Lower leg skin (tissue), 4 donors: Measurements from ENCODE around the gene CLCN1. TPM values are rescaled to one million over a fixed set of nuclear protein-coding genes. Genes with fewer than 3 reads are reported as not detected.

ENCODE experiments used
- DNase-seq, 2 donors: peaks; one replicate each; pipeline ENCODE4 v3.0.0-alpha.2; 2019; ENCODE audit warnings: low spot score in 2 of 2
- H3K4me3 ChIP-seq: fragments of 200-600 bp; sonication (generic); 2 replicates; pipeline ENCODE4 v1.5.1; 2017; ENCODE audit warnings: mild to moderate bottlenecking, low read depth; ENCODE audit not compliant: poor library complexity, severe bottlenecking
- POLR2A ChIP-seq, 2 donors: fragments of 450-650 bp; IDR thresholded peaks; one replicate each; pipeline ENCODE4 v1.6.1; 2016 to 2017; ENCODE audit warnings: antibody characterized with exemption in 2 of 2, mild to moderate bottlenecking in 1 of 2, moderate library complexity in 1 of 2
- WGBS, 2 donors: methylation state at CpG; one replicate each; pipeline ENCODE4 v1.1.5; 2018; 5-methylcytosine and 5-hydroxymethylcytosine counted together
- intact Hi-C: fragments of 100-400 bp; cut with DNase I; formaldehyde crosslinking; loops from one replicate; pipeline ENCODE4 v1.15.0; 2023; ENCODE audit warnings: low total_unique reads
- total RNA-seq, 4 donors: library from RNA; depleted of rRNA; stranded (reverse); fragments of >200 nt; gene quantifications; one replicate each; pipeline ENCODE4 v1.1.0, GENCODE V29; 2016
- TF ChIP-seq, protein P1 (sequence below), 3 donors: fragments of 450-650 bp; IDR thresholded peaks; one replicate each; pipeline ENCODE4 v1.5.1; 2016; ENCODE audit warnings: antibody characterized with exemption in 3 of 3, mild to moderate bottlenecking in 3 of 3, moderate library complexity in 2 of 3

CLCN1 gene
- total RNA-seq, 4 donors from 2014 or later = not detected

DNA sequence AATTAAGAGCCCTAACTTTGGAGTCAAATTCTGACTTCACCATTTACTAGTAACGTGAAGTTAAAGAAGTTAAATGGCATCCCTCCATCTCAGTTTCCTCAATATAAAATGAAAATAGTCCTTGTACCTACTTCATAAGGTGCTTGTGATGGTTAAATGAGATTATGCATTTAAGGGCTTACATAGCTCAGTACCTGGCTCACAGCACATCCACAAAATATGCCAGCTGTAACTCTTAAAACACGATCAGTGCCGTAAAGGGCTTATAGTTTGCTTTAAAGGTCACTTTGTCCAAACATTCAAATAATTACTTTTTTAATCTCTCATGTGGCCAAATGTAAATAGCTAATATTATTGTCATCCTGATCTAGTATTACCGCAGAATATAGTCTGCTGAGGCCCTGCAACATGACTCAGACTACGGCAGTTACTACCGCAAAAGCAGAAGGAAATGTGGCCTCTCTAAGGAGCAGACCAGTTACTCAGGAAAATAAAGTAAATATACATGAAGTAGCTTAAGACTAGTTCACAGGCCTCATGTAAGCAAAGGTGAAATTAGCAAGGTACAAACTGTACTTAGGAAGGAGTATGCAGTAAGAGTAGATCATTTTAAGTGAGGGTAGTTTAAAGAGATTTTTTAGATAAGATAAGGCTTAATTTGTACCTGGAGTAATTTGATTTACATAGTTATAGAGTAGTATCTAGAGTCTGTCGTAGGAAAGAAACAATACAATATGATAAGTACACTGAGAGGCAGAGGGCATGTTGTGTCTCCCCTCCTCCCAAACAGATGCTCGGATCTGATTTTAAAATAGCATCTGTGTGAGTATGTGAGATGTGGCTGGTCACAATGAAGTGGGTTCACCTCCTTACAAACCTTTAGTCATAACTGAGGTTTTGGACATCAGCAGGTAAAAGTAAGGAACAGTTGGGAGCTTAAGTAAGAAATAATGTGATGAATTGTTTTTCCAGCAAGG is 14.7 kb upstream of the CLCN1 start:
- no peak for DNase-seq
- intact Hi-C loops = loop anchor here (5.0 kb wide), 1 partner anchor 64 kb away; no protein-coding TSS in a partner anchor
- WGBS, 2 donors = 84 to 90% methylated on average over 8 of the region's 8 CpGs
- H3K4me3 ChIP-seq = no peak overlapping the region
- no peak for TF ChIP-seq POLR2A (IDR thresholded peaks at IDR 0.05)
- TF ChIP-seq, protein P1, sequence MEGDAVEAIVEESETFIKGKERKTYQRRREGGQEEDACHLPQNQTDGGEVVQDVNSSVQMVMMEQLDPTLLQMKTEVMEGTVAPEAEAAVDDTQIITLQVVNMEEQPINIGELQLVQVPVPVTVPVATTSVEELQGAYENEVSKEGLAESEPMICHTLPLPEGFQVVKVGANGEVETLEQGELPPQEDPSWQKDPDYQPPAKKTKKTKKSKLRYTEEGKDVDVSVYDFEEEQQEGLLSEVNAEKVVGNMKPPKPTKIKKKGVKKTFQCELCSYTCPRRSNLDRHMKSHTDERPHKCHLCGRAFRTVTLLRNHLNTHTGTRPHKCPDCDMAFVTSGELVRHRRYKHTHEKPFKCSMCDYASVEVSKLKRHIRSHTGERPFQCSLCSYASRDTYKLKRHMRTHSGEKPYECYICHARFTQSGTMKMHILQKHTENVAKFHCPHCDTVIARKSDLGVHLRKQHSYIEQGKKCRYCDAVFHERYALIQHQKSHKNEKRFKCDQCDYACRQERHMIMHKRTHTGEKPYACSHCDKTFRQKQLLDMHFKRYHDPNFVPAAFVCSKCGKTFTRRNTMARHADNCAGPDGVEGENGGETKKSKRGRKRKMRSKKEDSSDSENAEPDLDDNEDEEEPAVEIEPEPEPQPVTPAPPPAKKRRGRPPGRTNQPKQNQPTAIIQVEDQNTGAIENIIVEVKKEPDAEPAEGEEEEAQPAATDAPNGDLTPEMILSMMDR (IDR thresholded peaks at IDR 0.05) = no peak

DNA sequence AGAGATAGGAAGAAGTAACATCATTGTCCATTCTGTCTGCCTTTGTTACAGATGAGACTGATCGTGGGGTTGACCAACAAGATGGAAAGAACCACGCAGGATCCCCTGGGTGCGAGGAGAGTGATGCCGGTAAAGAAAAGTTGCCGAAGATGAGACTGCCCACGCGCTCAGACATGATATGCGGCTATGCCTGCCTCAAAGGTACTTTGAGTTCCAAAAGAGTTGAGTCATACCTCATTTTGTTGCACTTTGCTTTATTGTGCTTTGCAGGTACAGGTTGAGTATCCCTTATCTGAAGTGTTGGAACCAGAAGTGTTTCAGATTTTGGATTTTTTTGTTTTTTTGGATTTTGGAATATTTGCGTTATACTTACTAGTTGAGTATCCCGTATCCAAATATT is 12.2 kb upstream of the CLCN1 start:
- TF ChIP-seq, protein P1 (IDR thresholded peaks at IDR 0.05) = no peak
- no peak for TF ChIP-seq POLR2A (IDR thresholded peaks at IDR 0.05)
- 77 to 92% methylated on average over 10 of the region's 10 CpGs for WGBS, 2 donors
- H3K4me3 ChIP-seq = no peak overlapping the region
- intact Hi-C loops = loop anchor here (5.0 kb wide), 1 partner anchor 66 kb away; no protein-coding TSS in a partner anchor
- DNase-seq = no peak

DNA sequence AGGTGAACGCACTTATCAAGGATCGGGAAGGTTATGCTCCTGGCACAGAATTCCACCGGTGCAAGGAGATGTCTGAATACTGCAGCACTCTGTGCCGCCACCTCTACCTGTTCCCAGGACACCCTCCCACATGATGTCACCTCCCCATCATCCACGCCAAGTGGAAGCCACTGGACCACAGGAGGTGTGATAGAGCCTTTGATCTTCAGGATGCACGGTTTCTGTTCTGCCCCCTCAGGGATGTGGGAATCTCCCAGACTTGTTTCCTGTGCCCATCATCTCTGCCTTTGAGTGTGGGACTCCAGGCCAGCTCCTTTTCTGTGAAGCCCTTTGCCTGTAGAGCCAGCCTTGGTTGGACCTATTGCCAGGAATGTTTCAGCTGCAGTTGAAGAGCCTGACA is 11.0 kb upstream of the CLCN1 start:
- no peak for DNase-seq
- WGBS, 2 donors = 88 to 91% methylated on average over 6 of the region's 6 CpGs
- TF ChIP-seq, protein P1 (IDR thresholded peaks at IDR 0.05) = no peak
- no peak for TF ChIP-seq POLR2A (IDR thresholded peaks at IDR 0.05)
- intact Hi-C loops = loop anchor here (5.0 kb wide), 1 partner anchor 68 kb away; no protein-coding TSS in a partner anchor
- H3K4me3 ChIP-seq = no peak overlapping the region

DNA sequence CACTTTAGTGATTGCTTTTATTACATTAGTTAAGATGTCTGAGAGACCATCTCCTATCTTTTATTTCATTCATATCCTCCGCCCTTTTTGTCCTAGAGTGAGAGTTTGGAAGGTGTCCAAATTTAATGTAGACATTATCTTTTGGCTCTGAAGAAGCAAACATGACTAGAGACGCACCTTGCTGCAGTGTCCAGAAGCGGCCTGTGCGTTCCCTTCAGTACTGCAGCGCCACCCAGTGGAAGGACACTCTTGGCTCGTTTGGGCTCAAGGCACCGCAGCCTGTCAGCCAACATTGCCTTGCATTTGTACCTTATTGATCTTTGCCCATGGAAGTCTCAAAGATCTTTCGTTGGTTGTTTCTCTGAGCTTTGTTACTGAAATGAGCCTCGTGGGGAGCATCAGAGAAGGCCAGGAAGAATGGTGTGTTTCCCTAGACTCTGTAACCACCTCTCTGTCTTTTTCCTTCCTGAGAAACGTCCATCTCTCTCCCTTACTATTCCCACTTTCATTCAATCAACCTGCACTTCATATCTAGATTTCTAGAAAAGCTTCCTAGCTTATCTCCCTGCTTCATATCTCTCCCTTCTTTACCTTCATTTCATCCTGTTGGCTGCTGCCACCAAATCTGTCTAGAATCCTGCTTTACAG is 10.4 kb upstream of the CLCN1 start:
- H3K4me3 ChIP-seq = no peak overlapping the region
- peak in 1 of 2 donors; percentile 57 for DNase-seq
- intact Hi-C loops = no loop called here
- no peak for TF ChIP-seq POLR2A (IDR thresholded peaks at IDR 0.05)
- TF ChIP-seq, protein P1 (IDR thresholded peaks at IDR 0.05) = no peak
- 58 to 60% methylated on average over 10 of the region's 10 CpGs for WGBS, 2 donors

GRCh38 chr7:143308632-143309031 is 7.3 kb upstream of the CLCN1 start:
- WGBS, 2 donors = 90 to 100% methylated on average over 2 of the region's 2 CpGs
- DNase-seq = no peak
- no peak overlapping the region for H3K4me3 ChIP-seq
- no peak for TF ChIP-seq POLR2A (IDR thresholded peaks at IDR 0.05)
- TF ChIP-seq, protein P1 (IDR thresholded peaks at IDR 0.05) = no peak
- intact Hi-C loops = no loop called here
